A673 (cell line): ENCODE data around the gene SUSD4.

ENCODE experiments used
- EZH2 ChIP-seq: fragments of 200-600 bp; sonication (generic); IDR thresholded peaks from 2 replicates; pipeline ENCODE4 v1.6.1; 2017; ENCODE audit warnings: borderline replicate concordance, low read depth, mild to moderate bottlenecking, mixed read lengths, antibody characterized with exemption, low read length; ENCODE audit not compliant: poor library complexity, severe bottlenecking
- TF ChIP-seq, protein P1 (sequence below): fragments of 300-800, 200-600 bp; sonication (generic); conservative IDR thresholded peaks from 2 replicates; pipeline ENCODE4 v1.5.1; 2017; ENCODE audit warnings: low read depth, mild to moderate bottlenecking, antibody characterized with exemption, low read length, moderate library complexity, mixed read lengths

DNA sequence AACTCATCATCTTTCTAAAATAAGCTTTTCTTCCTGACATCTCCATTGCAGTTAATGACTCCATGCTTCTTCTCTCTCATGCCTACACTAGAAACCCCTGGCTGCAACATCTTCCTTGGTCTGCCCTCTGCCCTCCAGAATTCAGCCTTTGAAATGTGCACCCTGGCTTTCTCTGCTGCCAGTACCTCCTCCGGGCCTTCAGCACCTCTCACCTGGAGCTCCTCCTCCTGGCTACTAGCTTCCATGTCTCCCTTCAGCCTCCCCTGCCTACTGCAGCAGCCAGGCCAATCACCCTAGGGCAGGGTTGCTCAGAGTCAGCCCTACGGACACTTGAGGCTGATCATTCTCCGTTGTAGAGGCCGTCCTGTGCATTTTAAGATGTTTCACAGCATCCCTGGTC, 18.3 kb downstream of the SUSD4 start:
- TF ChIP-seq, protein P1, sequence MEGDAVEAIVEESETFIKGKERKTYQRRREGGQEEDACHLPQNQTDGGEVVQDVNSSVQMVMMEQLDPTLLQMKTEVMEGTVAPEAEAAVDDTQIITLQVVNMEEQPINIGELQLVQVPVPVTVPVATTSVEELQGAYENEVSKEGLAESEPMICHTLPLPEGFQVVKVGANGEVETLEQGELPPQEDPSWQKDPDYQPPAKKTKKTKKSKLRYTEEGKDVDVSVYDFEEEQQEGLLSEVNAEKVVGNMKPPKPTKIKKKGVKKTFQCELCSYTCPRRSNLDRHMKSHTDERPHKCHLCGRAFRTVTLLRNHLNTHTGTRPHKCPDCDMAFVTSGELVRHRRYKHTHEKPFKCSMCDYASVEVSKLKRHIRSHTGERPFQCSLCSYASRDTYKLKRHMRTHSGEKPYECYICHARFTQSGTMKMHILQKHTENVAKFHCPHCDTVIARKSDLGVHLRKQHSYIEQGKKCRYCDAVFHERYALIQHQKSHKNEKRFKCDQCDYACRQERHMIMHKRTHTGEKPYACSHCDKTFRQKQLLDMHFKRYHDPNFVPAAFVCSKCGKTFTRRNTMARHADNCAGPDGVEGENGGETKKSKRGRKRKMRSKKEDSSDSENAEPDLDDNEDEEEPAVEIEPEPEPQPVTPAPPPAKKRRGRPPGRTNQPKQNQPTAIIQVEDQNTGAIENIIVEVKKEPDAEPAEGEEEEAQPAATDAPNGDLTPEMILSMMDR, result no peak
- no peak for TF ChIP-seq EZH2
